GM18498 (cell line): ENCODE data around the gene ARHGEF18.
A peak's percentile ranks its signal among the peaks of the same experiment; 100 is the strongest.
"Not testable (repeated sequence)": the region's sequence is repeated elsewhere in the genome, so short reads cannot be mapped to it uniquely, and the experiment has no call there.

ENCODE experiments used
- ATAC-seq: cut with Tn5 transposase; IDR thresholded peaks from one replicate; pipeline ENCODE4 v1.9.1; 2021; ENCODE audit warnings: mild to moderate bottlenecking, moderate library complexity; ENCODE audit not compliant: unreplicated experiment

ARHGEF18 gene

DNA sequence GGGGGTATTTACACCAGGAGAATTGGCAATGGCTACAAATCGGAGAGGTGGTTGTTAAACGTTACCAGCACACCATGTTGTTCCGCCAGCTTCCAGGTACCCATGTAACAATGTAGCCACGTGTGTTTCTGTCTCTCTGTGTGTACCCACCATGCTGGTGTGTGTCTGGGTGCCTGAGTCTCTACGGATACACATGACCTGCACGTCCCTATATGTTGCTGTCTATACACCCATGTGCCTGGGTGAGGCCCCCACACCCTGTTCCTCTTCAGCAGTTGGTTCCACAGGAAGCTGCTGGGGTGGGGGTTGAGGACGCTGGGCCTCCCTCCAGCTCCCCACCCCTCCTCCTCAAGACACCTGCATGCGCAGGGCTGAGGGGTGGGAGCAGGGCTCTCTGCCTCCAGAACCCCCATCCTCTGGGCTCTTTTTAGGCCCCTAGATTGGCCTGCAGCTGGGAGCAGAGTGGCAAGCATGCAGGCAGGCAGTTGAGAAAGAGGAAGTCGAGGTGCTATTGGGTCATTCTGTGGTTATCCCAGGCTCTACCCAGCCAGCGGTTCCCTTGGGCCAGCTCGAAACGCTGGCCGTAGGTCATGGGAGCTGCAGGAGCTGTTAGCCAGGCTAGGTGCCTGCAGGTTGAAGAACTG lies at the start of gene ARHGEF18:
ARHGEF18 (plus strand) TSS at position 351 of the 644 bp plus-strand sequence. CDS start 13,954 bp downstream, outside the sequence.
- no peak for ATAC-seq

- ATAC-seq = no peak
Observed at GRCh38 chr19:7301525-7301924, 47.2 kb upstream of the ARHGEF18 start.

GRCh38 chr19:7303470-7303869 lies 45.3 kb upstream of the ARHGEF18 start:
- ATAC-seq = no peak

DNA sequence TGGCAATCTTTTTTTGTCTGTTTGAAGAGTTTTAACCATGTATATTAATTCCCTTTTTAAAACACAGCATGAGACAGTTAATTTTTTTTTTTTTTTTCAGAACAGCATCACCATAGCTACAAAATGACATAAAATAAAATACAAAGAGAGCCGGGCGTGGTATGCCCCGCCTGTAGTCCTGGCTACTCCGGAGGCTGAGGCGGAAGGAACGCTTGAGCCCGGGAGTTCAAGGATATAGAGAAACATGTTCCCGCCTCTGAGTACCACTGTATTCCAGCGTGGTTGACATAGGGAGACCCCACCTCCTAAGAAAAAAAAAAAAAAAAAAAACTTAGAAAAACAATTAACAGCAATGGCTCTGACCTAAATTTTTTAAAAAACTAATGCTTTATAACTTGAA lies 44.5 kb upstream of the ARHGEF18 start:
- ATAC-seq = no peak

DNA sequence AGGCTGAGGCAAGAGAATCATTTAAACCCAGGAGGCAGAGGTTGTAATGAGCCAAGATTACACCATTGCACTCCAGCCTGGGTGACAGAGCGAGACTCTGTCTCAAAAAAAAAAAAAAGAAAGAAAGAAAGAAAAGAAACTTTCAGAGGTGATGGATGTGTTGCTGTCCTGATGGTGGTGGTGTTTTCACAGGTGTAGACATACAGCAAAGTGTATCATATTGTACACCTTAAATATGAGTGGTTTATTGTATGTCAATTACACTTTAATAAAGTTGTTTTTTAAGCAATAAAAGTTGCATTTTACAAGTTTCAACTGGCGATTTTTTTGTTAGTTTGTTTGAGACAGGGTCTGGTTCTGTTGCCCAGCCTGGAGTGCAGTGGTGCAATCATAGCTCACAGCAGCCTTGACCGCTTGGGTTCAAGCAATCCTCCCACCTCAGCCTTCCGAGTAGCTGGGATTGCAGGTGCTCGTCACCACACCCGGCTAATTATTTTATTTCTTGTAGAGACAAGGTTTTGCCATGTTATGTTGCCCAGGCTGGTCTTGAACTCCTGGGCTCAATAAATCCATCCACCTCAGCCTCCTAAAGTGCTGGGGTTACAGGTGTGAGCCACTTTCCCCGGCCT lies 41.0 kb upstream of the ARHGEF18 start:
- no peak for ATAC-seq

DNA sequence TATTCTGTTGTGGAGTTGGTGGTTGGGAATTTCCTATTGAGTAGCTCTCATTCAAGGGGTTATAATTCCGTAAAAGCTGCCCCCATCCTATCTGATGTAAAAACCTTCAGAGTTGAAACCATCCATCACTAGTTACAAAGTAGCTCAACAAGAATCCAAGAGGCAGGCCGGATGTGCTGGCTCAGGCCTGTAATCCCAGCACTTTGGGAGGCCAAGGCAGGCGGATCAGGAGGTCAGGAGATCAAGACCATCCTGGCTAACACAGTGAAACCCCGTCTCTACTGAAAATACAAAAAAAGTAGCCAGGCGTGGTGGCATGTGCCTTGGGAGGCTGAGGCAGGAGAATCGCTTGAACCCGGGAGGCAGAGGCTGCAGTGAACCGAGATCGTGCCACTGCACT lies 40.4 kb upstream of the ARHGEF18 start:
- not testable (repeated sequence) for ATAC-seq

DNA sequence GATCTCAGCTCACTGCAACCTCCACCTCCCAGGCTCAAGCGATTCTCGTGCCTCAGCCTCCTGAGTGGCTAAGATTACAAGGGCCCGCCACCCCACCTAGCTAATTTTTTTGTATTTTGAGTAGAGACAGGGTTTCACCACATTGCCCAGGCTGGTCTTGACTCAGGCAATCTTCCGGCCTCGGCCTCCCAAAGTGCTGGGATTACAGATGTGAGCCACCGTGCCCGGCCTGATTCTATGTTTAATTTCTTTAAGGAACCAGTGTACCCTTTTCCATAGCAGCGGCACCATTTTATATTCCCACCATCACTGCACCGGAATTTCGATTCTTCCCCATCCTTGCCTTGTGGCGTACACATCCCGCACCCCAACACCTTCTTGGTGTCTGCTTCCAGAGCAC lies 36.8 kb upstream of the ARHGEF18 start:
- no peak for ATAC-seq

- no peak for ATAC-seq
Observed at GRCh38 chr19:7312816-7313215, 35.9 kb upstream of the ARHGEF18 start.

DNA sequence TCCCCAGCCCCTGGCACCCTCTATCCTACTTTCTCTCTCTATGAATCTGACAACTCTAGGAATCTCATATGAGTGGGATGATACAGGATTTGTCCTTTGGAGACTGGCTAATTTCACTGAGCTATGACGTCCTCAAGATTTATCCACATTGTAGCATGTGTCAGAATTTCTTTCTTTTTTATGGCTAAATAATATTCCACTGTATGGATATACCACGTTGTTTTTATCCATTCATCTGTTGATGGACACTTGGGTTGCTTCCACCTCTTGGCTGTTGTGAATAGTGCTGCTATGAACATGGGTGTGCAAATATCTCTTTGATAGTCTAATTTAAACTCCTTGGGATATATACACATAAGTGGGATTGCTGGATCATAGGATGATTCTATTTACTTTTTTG lies 30.6 kb upstream of the ARHGEF18 start:
- ATAC-seq = no peak

DNA sequence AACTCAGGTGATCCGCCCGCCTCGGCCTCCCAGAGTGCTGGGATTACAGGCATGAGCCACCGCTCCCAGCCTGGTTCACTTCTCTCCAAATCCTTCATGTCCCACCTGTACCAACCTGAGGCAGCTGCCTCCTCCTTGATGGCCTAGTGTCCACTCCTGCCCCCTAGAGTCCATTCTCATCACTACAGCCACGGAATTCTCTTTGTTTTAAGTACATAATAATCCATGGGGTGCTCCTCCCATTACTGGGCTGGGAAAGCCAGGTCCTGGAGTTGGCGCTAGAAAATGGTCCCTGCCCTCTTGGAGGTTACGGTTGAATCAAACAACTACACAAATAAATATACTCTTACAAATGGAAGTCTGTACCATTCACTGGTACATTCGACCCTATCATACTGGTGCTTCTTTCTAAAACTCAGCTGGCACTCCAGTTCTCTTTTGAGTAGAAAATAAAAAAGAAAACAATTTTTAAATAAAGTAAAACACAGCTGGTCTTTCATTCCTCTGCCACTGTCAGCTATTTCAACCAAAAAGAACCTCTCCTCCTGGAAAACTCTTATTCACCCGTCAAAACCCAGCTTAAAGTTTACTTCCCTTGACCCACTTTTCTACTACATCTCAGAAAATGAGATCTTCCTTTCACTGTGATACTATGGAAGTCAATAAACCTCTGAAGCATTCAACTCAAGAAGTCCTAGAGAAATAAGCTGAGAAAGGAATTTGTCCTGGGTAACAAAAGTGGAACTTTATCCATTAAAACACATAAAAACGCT lies 22.4 kb upstream of the ARHGEF18 start:
- ATAC-seq = no peak

DNA sequence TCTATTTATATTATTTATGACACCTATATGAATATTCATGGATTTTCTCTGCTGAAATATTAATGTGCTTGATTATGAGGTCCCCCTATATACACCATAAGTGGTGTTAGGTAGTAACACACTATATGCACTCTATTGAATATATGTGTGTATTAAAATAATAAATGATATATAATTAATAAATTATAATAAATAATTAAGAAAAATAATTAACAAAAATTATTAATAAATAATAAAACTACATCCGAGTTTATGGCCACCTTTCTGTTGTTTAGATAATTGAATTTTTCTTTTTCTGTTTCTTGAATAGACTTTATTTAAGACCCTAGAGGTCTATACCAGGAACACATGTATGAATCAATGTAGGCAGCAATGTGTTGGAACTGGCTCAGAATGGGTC lies 20.9 kb upstream of the ARHGEF18 start:
- ATAC-seq = no peak

GRCh38 chr19:7328647-7329046 lies 20.1 kb upstream of the ARHGEF18 start:
- ATAC-seq = no peak

- ATAC-seq = no peak
Observed at GRCh38 chr19:7331446-7331845, 17.3 kb upstream of the ARHGEF18 start.

DNA sequence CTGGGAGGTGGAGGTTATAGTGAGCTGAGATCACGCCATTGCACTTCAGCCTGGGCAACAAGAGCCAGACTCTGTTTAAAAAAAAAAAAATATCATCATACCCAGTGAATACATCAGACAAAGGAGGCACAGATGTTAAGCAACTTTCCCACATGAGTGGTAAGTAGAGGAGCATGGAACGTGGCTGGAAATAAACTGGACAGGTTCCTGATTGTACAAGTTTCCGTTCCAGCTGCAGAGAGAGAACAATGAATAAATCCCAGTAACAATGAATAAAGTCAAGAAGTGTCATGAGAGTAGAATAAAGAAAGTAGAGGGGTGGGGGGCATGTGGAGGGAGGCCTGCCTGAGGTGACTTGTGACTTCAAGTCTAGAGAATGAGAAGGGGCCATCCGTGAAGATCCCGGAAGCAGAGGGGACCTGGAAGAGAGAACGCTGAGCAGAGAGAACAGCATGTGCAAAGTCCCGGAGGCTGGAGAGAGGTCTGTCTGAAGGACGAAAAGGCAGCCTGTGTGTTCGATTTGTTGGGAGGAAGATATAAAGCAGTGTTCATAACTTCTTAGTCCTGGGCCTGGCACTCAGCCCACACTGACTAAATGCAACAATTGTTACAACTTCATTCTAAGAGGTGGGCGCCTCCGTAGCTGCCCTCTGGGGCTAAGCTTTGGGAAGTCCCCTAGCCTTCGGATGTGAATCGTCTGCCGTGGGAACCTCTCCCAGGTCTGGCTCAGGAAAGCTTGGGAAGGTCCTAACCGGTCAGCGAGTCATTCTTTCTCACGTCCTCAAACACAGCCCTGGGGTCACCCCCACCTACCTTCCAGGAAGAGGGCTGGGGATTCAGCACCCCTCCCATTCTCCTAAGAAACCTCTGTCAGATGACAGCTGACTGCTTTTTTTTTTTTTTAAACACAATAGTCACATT lies 15.3 kb upstream of the ARHGEF18 start:
- no peak for ATAC-seq

GRCh38 chr19:7336321-7336973 lies 12.3 kb upstream of the ARHGEF18 start:
- no peak for ATAC-seq

DNA sequence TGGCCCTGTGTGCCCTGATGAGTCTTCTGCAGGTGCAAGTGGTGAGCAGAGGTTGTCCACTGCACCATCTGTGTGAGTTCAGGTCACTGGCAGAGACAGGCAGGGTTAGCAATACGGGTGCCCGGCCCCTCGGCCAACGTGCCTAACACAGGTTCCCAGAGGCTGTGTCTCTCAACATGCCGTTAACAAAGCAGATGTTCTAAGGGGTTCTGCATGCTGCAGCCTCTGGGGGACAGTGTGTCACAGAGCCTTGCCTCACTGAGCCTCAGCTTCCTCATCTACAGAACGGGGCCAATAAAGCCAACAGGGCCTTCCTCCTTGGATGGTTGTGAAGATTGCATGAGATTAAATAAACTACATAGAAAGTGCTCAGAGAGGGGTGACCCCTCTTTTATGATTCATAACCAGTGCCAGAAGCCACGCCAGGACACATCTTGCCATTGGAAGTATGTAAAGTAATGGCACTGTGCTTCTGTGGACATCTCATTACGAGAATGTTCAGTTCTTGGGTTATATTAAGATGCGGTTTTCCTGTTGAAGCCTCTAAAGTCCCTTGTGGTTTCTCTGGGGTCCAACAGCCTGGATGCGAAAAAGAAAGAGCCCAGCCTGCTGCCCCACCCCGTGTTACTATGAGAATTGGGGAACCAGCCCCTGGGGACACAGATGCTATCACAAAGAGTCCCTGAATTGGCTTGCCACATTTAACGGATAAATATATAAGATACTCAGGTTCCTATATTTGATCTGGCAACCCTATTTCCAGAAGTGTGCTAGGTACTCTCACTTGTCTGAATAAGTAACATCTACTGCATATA lies 11.2 kb upstream of the ARHGEF18 start:
- ATAC-seq = peak; percentile 80

GRCh38 chr19:7340959-7341837 lies 7.5 kb upstream of the ARHGEF18 start:
- ATAC-seq = no peak

- no peak for ATAC-seq
Observed at GRCh38 chr19:7342143-7342542, 6.6 kb upstream of the ARHGEF18 start.
